Measurements from ENCODE around the gene BFSP2.

Gene BFSP2

GRCh38 chr3:133504736-133505135 is 104.9 kb downstream of the BFSP2 start:
- Histone ChIP-seq H3K79me2 (ENCODE audit: low read length) (no peaks in the 10 kb centered on the region), H4K20me1 (ENCODE audit: insufficient read depth, low read length) (no peaks in the 10 kb centered on the region), H3K4me2 (ENCODE audit: low read length) (no peak overlapping the region), H3K4me3 (ENCODE audit: low read length) (no peak overlapping the region), H3K27me3 (ENCODE audit: low read depth, low read length) (peaks cover 10% of the 10 kb centered on the region; the same call in 1 of the 2 replicates), H3K36me3 (replicated peaks; ENCODE audit: low read depth, low read length) (no peaks in the 10 kb centered on the region), H3K4me1 (ENCODE audit: low read length) (peaks cover 19% of the 10 kb centered on the region), H3K9me3 (ENCODE audit: insufficient read depth, low read length) (no peaks in the 10 kb centered on the region), H3K27ac (ENCODE audit: low read length) (no peak overlapping the region), H3K9ac (ENCODE audit: low read length) (no peak overlapping the region), H2AFZ (ENCODE audit: low read depth, low read length) (no peak overlapping the region)
- TF ChIP-seq EZH2phosphoT487 (IDR thresholded peaks at IDR 0.05; ENCODE audit: low read depth) (no peak), CTCF (IDR thresholded peaks at IDR 0.05; ENCODE audit: low read depth, low read length) (no peak)

GRCh38 chr3:133505813-133506212 is 106.0 kb downstream of the BFSP2 start:
- no peaks in the 10 kb centered on the region for H3K9me3 ChIP-seq (ENCODE audit: insufficient read depth, low read length)
- H2AFZ ChIP-seq (ENCODE audit: low read depth, low read length): peak overlapping the region; percentile 88
- H3K4me1 ChIP-seq (ENCODE audit: low read length): peaks cover 19% of the 10 kb centered on the region
- no peaks in the 10 kb centered on the region for H3K36me3 ChIP-seq (replicated peaks; ENCODE audit: low read depth, low read length)
- H4K20me1 ChIP-seq (ENCODE audit: insufficient read depth, low read length): no peaks in the 10 kb centered on the region
- no peaks in the 10 kb centered on the region for H3K79me2 ChIP-seq (ENCODE audit: low read length)
- peak overlapping the region; percentile 69 for H3K4me2 ChIP-seq (ENCODE audit: low read length)
- peak overlapping the region; percentile 43 for H3K27ac ChIP-seq (ENCODE audit: low read length)
- peak overlapping the region; percentile 55 for H3K4me3 ChIP-seq (ENCODE audit: low read length)
- H3K9ac ChIP-seq (ENCODE audit: low read length): peak overlapping the region; percentile 51
- no peak for TF ChIP-seq EZH2phosphoT487 (IDR thresholded peaks at IDR 0.05; ENCODE audit: low read depth)
- TF ChIP-seq CTCF (IDR thresholded peaks at IDR 0.05; ENCODE audit: low read depth, low read length): no peak
- H3K27me3 ChIP-seq (ENCODE audit: low read depth, low read length): peaks cover under 1% of the 10 kb centered on the region; the same call in 1 of the 2 replicates

GRCh38 chr3:133506215-133506901 is 106.5 kb downstream of the BFSP2 start:
- no peaks in the 10 kb centered on the region for H3K79me2 ChIP-seq (ENCODE audit: low read length)
- no peaks in the 10 kb centered on the region for H3K27me3 ChIP-seq (ENCODE audit: low read depth, low read length)
- H3K4me2 ChIP-seq (ENCODE audit: low read length): peak overlapping the region; percentile 69
- no peaks in the 10 kb centered on the region for H3K9me3 ChIP-seq (ENCODE audit: insufficient read depth, low read length)
- H4K20me1 ChIP-seq (ENCODE audit: insufficient read depth, low read length): no peaks in the 10 kb centered on the region
- peak overlapping the region; percentile 55 for H3K4me3 ChIP-seq (ENCODE audit: low read length)
- H3K4me1 ChIP-seq (ENCODE audit: low read length): peaks cover 19% of the 10 kb centered on the region
- H3K27ac ChIP-seq (ENCODE audit: low read length): peak overlapping the region; percentile 43
- H3K36me3 ChIP-seq (replicated peaks; ENCODE audit: low read depth, low read length): no peaks in the 10 kb centered on the region
- H2AFZ ChIP-seq (ENCODE audit: low read depth, low read length): peak overlapping the region; percentile 88
- peak overlapping the region; percentile 51 for H3K9ac ChIP-seq (ENCODE audit: low read length)
- TF ChIP-seq EZH2phosphoT487 (IDR thresholded peaks at IDR 0.05; ENCODE audit: low read depth) (no peak), CTCF (IDR thresholded peaks at IDR 0.05; ENCODE audit: low read depth, low read length) (no peak)

GRCh38 chr3:133509488-133509887 is 109.6 kb downstream of the BFSP2 start:
- Histone ChIP-seq H3K4me3 (ENCODE audit: low read length) (no peak overlapping the region), H2AFZ (ENCODE audit: low read depth, low read length) (no peak overlapping the region), H3K27me3 (ENCODE audit: low read depth, low read length) (no peaks in the 10 kb centered on the region), H3K4me1 (ENCODE audit: low read length) (peaks cover 19% of the 10 kb centered on the region), H3K27ac (ENCODE audit: low read length) (no peak overlapping the region), H4K20me1 (ENCODE audit: insufficient read depth, low read length) (no peaks in the 10 kb centered on the region), H3K79me2 (ENCODE audit: low read length) (no peaks in the 10 kb centered on the region), H3K9me3 (ENCODE audit: insufficient read depth, low read length) (no peaks in the 10 kb centered on the region), H3K4me2 (ENCODE audit: low read length) (no peak overlapping the region), H3K36me3 (replicated peaks; ENCODE audit: low read depth, low read length) (no peaks in the 10 kb centered on the region), H3K9ac (ENCODE audit: low read length) (no peak overlapping the region)
- TF ChIP-seq EZH2phosphoT487 (IDR thresholded peaks at IDR 0.05; ENCODE audit: low read depth) (no peak), CTCF (IDR thresholded peaks at IDR 0.05; ENCODE audit: low read depth, low read length) (no peak)

Data from OCI-LY3 (cell line).